ENCODE measurements around the gene PKDREJ. TPM values are rescaled to one million over a fixed set of nuclear protein-coding genes. Genes with fewer than 3 reads are reported as not detected.

Gene PKDREJ
- total and polyA plus RNA-seq, 2 of the 4 experiments (the other 2 are of a cell fraction): 0.02 TPM; not detected in 1

GRCh38 chr22:46214149-46214548 is 49.0 kb downstream of the PKDREJ start:
- dilution Hi-C loops (cut with HindIII; ENCODE audit: low sequenced_read_pairs, unreplicated experiment): no loop called here
- Histone ChIP-seq H3K4me3 (ENCODE audit: insufficient read depth, low read depth, low read length) (no peak overlapping the region), H3K4me2 (ENCODE audit: low read depth, low read length) (no peak overlapping the region), H2BK120ac (ENCODE audit: low read depth, low read length) (no peak overlapping the region), H4K5ac (ENCODE audit: low read depth, low read length) (no peak overlapping the region), H3K14ac (replicated peaks; ENCODE audit: low read depth, low read length) (no peak overlapping the region), H3K9me1 (ENCODE audit: insufficient read depth, low read length) (0 out of 2 replicates have a peak, but pooled peaks cover 6% of the 10 kb centered on the region), H4K91ac (ENCODE audit: insufficient read depth, low read depth, low read length) (no peak overlapping the region), H3K9me3 (ENCODE audit: control insufficient read depth, insufficient read depth, low read length) (peaks cover 8% of the 10 kb centered on the region), H3K4me1 (ENCODE audit: control insufficient read depth, insufficient read depth, low read length) (no peaks in the 10 kb centered on the region), H2BK20ac (ENCODE audit: low read depth, low read length) (no peak overlapping the region), H2AK5ac (ENCODE audit: low read depth, low read length) (no peak overlapping the region), H4K20me1 (ENCODE audit: insufficient read depth, low read length) (no peaks in the 10 kb centered on the region), H3K9ac (ENCODE audit: low read depth, low read length) (no peak overlapping the region), H3K56ac (ENCODE audit: extremely low read depth, insufficient read depth, low read length) (no peak overlapping the region), H3K27ac (ENCODE audit: insufficient read depth, low read length) (no peak overlapping the region), H3K18ac (ENCODE audit: low read depth, low read length) (no peak overlapping the region), H3K36me3 (ENCODE audit: control insufficient read depth, insufficient read depth, low read length) (peaks cover 35% of the 10 kb centered on the region), H2AK9ac (replicated peaks; ENCODE audit: low read depth, low read length, poor library complexity) (no peak overlapping the region), H3K79me1 (ENCODE audit: low read depth in 1 of 2, low read length in 2 of 2) (no peaks in the 10 kb centered on the region), H3K4ac (ENCODE audit: low read depth, low read length) (no peak overlapping the region), H2BK15ac (ENCODE audit: low read depth, low read length) (no peak overlapping the region), H4K8ac (ENCODE audit: low read depth in 2 of 2, low read length in 2 of 2) (no peak overlapping the region), H3K27me3 (ENCODE audit: control insufficient read depth, insufficient read depth, low read length) (no peaks in the 10 kb centered on the region), H2AFZ (replicated peaks; ENCODE audit: low read length, poor library complexity) (no peak overlapping the region), H2BK5ac (ENCODE audit: low read depth, low read length, poor library complexity, severe bottlenecking) (no peak overlapping the region), H3K23ac (ENCODE audit: low read depth, low read length) (no peak overlapping the region)
- ATAC-seq (ENCODE audit: low read depth) (no peak), DNase-seq (no peak)
- TF ChIP-seq SMC3 (IDR thresholded peaks at IDR 0.05; ENCODE audit: low read depth, low read length): no peak
- no peak for TF ChIP-seq USF2 (IDR thresholded peaks at IDR 0.05; ENCODE audit: low read depth, low read length)
- no peak for TF ChIP-seq MAZ (IDR thresholded peaks at IDR 0.05; ENCODE audit: borderline replicate concordance, low read depth, low read length)
- TF ChIP-seq MXI1 (IDR thresholded peaks at IDR 0.05; ENCODE audit: borderline replicate concordance, low read depth, low read length): no peak
- no peak for TF ChIP-seq BHLHE40 (IDR thresholded peaks at IDR 0.05; ENCODE audit: low read depth, low read length)
- TF ChIP-seq CHD1 (IDR thresholded peaks at IDR 0.05; ENCODE audit: low read depth, low read length): no peak
- TF ChIP-seq RAD21 (IDR thresholded peaks at IDR 0.05; ENCODE audit: low read length): no peak
- no peak for TF ChIP-seq MAFK (IDR thresholded peaks at IDR 0.05; ENCODE audit: low read depth, low read length)
- no peak for TF ChIP-seq RFX5 (IDR thresholded peaks at IDR 0.05; ENCODE audit: low read depth, low read length)
- no peak for TF ChIP-seq POLR2A (IDR thresholded peaks at IDR 0.05; ENCODE audit: low read depth, low read length)
- no peak for TF ChIP-seq RCOR1 (IDR thresholded peaks at IDR 0.05; ENCODE audit: insufficient replicate concordance, low read length)
- intact Hi-C loops (cut with micrococcal nuclease): no loop called here
- 98% methylated on average over 17 of the region's 29 CpGs; no CpG with 5 or more reads in 1 of the 2 experiments for WGBS, 2 experiments (ENCODE audit: extremely low coverage in 2 of 2, insufficient read length in 1 of 2)
- ChIA-PET POLR2A (ENCODE audit: unreplicated experiment) (no interaction called here), CTCF (no interaction called here)
- in situ Hi-C loops (cut with MboI; ENCODE audit: low sequenced_read_pairs): no loop called here
- BruUV-seq (replicated peaks): no TSS peak
